K562 (cell line): Measurements from ENCODE around the gene ANKRD65. TPM values are rescaled to one million over a fixed set of nuclear protein-coding genes. Genes with fewer than 3 reads are reported as not detected.
"Not testable (repeated sequence)": the region's sequence is repeated elsewhere in the genome, so short reads cannot be mapped to it uniquely, and the experiment has no call there.

Source experiments
- ATAC-seq: fragments of 200-7000 bp; cut with Tn5 transposase; 3 replicates; pipeline ENCODE4 v1.9.1; 2020; ENCODE audit warnings: moderate library complexity
- BruUV-seq: library from RNA; stranded (reverse); fragments of 400-500 nt; replicated peaks from 2 replicates; lab custom pipeline; 2021; lab: Mats Ljungman, UMichigan
- CTCF ChIA-PET: fragments of 300-600 bp; formaldehyde crosslinking; extraction: SDS; loops from one replicate; lab custom pipeline; 2021; ENCODE audit warnings: low intra/inter-chr PET ratio; lab: Yijun Ruan, JAX
- POLR2A ChIA-PET: fragments of 300-600, 350-650 bp; sonication (Branson Sonifier 250); formaldehyde crosslinking; extraction: SDS; loops from one replicate; lab custom pipeline; 2021; ENCODE audit warnings: antibody characterized with exemption, inconsistent platforms; lab: Yijun Ruan, JAX
- DNase-seq, 4 experiments: peaks; one replicate each; pipeline versions ENCODE4 v3.0.0 to v3.0.0-alpha.2; 2011 to 2018; ENCODE audit warnings: low spot score in 3 of 4, mixed read lengths in 3 of 4; ENCODE audit errors: extremely low read depth in 1 of 4
- FAIRE-seq: peaks from 2 replicates; lab custom pipeline; 2011; peaks lifted over from hg19 to GRCh38; lab: Jason Lieb, UNC
- H2AFZ ChIP-seq: 2 replicates; pipeline ENCODE4 v1.6.0; 2011; ENCODE audit warnings: low read depth, low read length, control low read depth, inconsistent platforms
- H3K27ac ChIP-seq: fragments of 200-600 bp; 3 replicates; pipeline ENCODE4 v1.8.0; 2011; ENCODE audit warnings: low read depth, mild to moderate bottlenecking, control low read depth, inconsistent platforms, low read length, moderate library complexity, mixed read lengths; ENCODE audit errors: extremely low read depth
- H3K27me3 ChIP-seq, 2 experiments: fragments of 300-600 bp in 1 of 2; 2 replicates in 1 of 2; 3 replicates in 1 of 2; pipeline versions ENCODE4 v1.6.0 to v1.8.0; 2011; ENCODE audit warnings: inconsistent platforms in 2 of 2, low read length in 2 of 2, mild to moderate bottlenecking in 1 of 2, mixed read lengths in 1 of 2, moderate library complexity in 1 of 2; ENCODE audit not compliant: control insufficient read depth in 2 of 2, insufficient read depth in 2 of 2
- H3K36me3 ChIP-seq: fragments of 300-600 bp; 3 replicates; pipeline ENCODE4 v1.8.0; 2011; ENCODE audit warnings: mild to moderate bottlenecking, low read length, inconsistent platforms; ENCODE audit not compliant: control insufficient read depth, insufficient read depth
- H3K4me1 ChIP-seq, 2 experiments: fragments of 200-600 bp in 1 of 2; replicated peaks in 1 of 2; 2 replicates in 1 of 2; 3 replicates in 1 of 2; pipeline versions ENCODE4 v1.5.1 to v1.8.0; 2011; ENCODE audit warnings: inconsistent platforms in 2 of 2, low read length in 2 of 2, mild to moderate bottlenecking in 1 of 2, mixed read lengths in 1 of 2, moderate library complexity in 1 of 2; ENCODE audit not compliant: control insufficient read depth in 2 of 2, insufficient read depth in 2 of 2
- H3K4me2 ChIP-seq: 2 replicates; pipeline ENCODE4 v1.6.1; 2011; ENCODE audit warnings: low read length, control low read depth, inconsistent platforms, mixed read lengths; ENCODE audit not compliant: insufficient read depth
- H3K4me3 ChIP-seq: fragments of 200-600 bp; sonication (generic), shearing (Covaris generic); 2 replicates; pipeline ENCODE4 v1.5.1; 2016; ENCODE audit warnings: control low read depth, inconsistent platforms
- H3K79me2 ChIP-seq: fragments of 200-600 bp; 3 replicates; pipeline ENCODE4 v1.8.0; 2011; ENCODE audit warnings: low read length, inconsistent platforms; ENCODE audit not compliant: control insufficient read depth, insufficient read depth
- H3K9ac ChIP-seq, 2 experiments: 2 replicates each; pipeline versions ENCODE4 v1.6.0 to v1.6.1; 2011; ENCODE audit warnings: low read depth in 2 of 2, low read length in 2 of 2, control low read depth in 1 of 2, inconsistent platforms in 1 of 2, mild to moderate bottlenecking in 1 of 2, mixed read lengths in 1 of 2; ENCODE audit not compliant: insufficient read depth in 1 of 2
- H3K9me1 ChIP-seq: one replicate; pipeline ENCODE4 v1.6.0; 2011; ENCODE audit warnings: inconsistent platforms, mild to moderate bottlenecking, low read length, moderate library complexity; ENCODE audit not compliant: control insufficient read depth, insufficient read depth
- H3K9me3 ChIP-seq: replicated peaks from 2 replicates; pipeline ENCODE4 v1.5.1; 2011; ENCODE audit warnings: low read depth, low read length, inconsistent platforms; ENCODE audit not compliant: control insufficient read depth, insufficient read depth
- H4K20me1 ChIP-seq: replicated peaks from 2 replicates; pipeline ENCODE4 v1.6.1; 2011; ENCODE audit warnings: low read length, inconsistent platforms, mixed read lengths; ENCODE audit not compliant: control insufficient read depth, insufficient read depth
- BCOR ChIP-seq: fragments of 450-650 bp; IDR thresholded peaks from 2 replicates; pipeline ENCODE4 v1.6.1; 2016
- U2AF2 ChIP-seq: fragments of 200-400 bp; formaldehyde crosslinking; optimal IDR thresholded peaks from 2 replicates; pipeline ENCODE3; 2017; ENCODE audit warnings: low read depth, mild to moderate bottlenecking, low read length
- ZBTB7A ChIP-seq: IDR thresholded peaks from 2 replicates; pipeline ENCODE4 v1.6.1; 2011; ENCODE audit warnings: low read depth, mild to moderate bottlenecking, low read length, moderate library complexity, borderline replicate concordance; ENCODE audit not compliant: control insufficient read depth
- ZNF121 ChIP-seq: sonication (generic); formaldehyde crosslinking; conservative IDR thresholded peaks from 2 replicates; pipeline ENCODE4 v1.8.0; 2022; ENCODE audit warnings: missing genetic modification reagents
- ZNF384 ChIP-seq: IDR thresholded peaks from 2 replicates; pipeline ENCODE4 v1.6.1; 2012; ENCODE audit warnings: low read depth, low read length, improper control_type of control experiment
- WGBS: fragments of 100-300 bp; shearing (Covaris generic); methylation state at CpG from one replicate; pipeline ENCODE4 v1.1.6; 2016; ENCODE audit warnings: low coverage, mixed read lengths; ENCODE audit not compliant: insufficient coverage; ENCODE audit errors: missing lambda C conversion rate; 5-methylcytosine and 5-hydroxymethylcytosine counted together
- in situ Hi-C: fragments of 300-500 bp; cut with MboI; formaldehyde crosslinking; loops from 4 replicates; pipeline ENCODE4 v1.15.0; 2018; ENCODE audit warnings: inconsistent platforms, mixed read lengths
- intact Hi-C: fragments of 100-400 bp; cut with micrococcal nuclease; formaldehyde crosslinking; loops from 2 replicates; pipeline ENCODE4 v1.14.2; 2022
- polyA plus RNA-seq, 8 experiments: library from polyadenylated mRNA; depleted of rRNA in 4 of 8; stranded (reverse) in 5 of 8; unstranded in 3 of 8; fragments of >200 nt; fragmentation: Nextera tagmentation in 2 of 8; fragmentation: Illumina TruSeq in 1 of 8; extraction: Ambion mirVana in 2 of 8; extraction: Trizol in 1 of 8; gene quantifications; 2 replicates each; pipeline versions ENCODE4 v1.2.1 to v1.2.3, GENCODE V29; 2011 to 2014; ENCODE audit warnings: inconsistent platforms in 1 of 8, missing spikeins in 1 of 8
- total RNA-seq, 7 experiments: library from RNA; depleted of rRNA in 6 of 7; stranded (reverse); fragments of >200 nt in 6 of 7; fragmentation: Illumina TruSeq in 2 of 7; extraction: Trizol in 2 of 7; gene quantifications; 2 replicates each; pipeline versions ENCODE4 v1.2.1 to v1.2.3, GENCODE V29; 2011 to 2021; ENCODE audit warnings: low replicate concordance in 1 of 7

The ANKRD65 gene
- total and polyA plus RNA-seq, 9 of the 15 experiments (the other 6 are each of a cell fraction or from before 2014, with no cell fraction given) = not detected

- peak; percentile 54 for TF ChIP-seq ZBTB7A
- TF ChIP-seq U2AF2 = no peak
- TF ChIP-seq ZNF121 (CRISPR knock-in tag) = peak; percentile 98
These were observed 8.6 kb upstream of the ANKRD65 start (continued) for GRCh38 chr1:1429671-1430073.

GRCh38 chr1:1428967-1429366 lies 7.9 kb upstream of the ANKRD65 start:
- H4K20me1 ChIP-seq, in situ Hi-C loops, FAIRE-seq, intact Hi-C loops, H3K9ac ChIP-seq, H2AFZ ChIP-seq, H3K27me3 ChIP-seq, H3K4me3 ChIP-seq, H3K27ac ChIP-seq, H3K4me2 ChIP-seq, ATAC-seq, H3K79me2 ChIP-seq, CTCF ChIA-PET, H3K9me3 ChIP-seq, H3K36me3 ChIP-seq, DNase-seq, BruUV-seq, H3K9me1 ChIP-seq: not testable (repeated sequence)
- TF ChIP-seq ZNF384 = 0 out of 2 replicates have a peak, but pooled peaks have one; percentile 5
- peak; percentile 66 for TF ChIP-seq BCOR
- H3K4me1 ChIP-seq = peaks cover 31 to 70% of the 10 kb centered on the region in 2 experiments
- WGBS = 21% methylated on average over 2 of the region's 6 CpGs
- POLR2A ChIA-PET = interaction anchor here (0.7 to 2.0 kb wide), 2 partner anchors 21 to 178 kb away, joined by 3 to 11 read pairs; partner anchors contain the start of gene MRPL20
